Fibroblast of mammary gland (primary cell): ENCODE data around the gene RPTOR.

Source experiments
- DNase-seq: peaks from one replicate; pipeline ENCODE4 v3.0.0-alpha.2; 2010; ENCODE audit warnings: low read depth
- H3K4me3 ChIP-seq: 2 replicates; pipeline ENCODE4 v1.5.1; 2011; ENCODE audit warnings: low read depth, mild to moderate bottlenecking, low read length, moderate library complexity; ENCODE audit not compliant: control insufficient read depth
- CTCF ChIP-seq: conservative IDR thresholded peaks from 2 replicates; pipeline ENCODE4 v1.5.1; 2011; ENCODE audit warnings: low read depth, low read length, inconsistent platforms; ENCODE audit not compliant: control insufficient read depth, insufficient read depth

Gene RPTOR

GRCh38 chr17:80852476-80853015, 307.9 kb downstream of the RPTOR start:
- DNase-seq, result no peak
- TF ChIP-seq CTCF, result no peak
- no peak overlapping the region for H3K4me3 ChIP-seq

- no peak for DNase-seq
- no peak overlapping the region for H3K4me3 ChIP-seq
- no peak for TF ChIP-seq CTCF
These were observed 308.4 kb downstream of the RPTOR start for GRCh38 chr17:80853076-80853475.

GRCh38 chr17:80854220-80854619, 309.6 kb downstream of the RPTOR start:
- no peak for DNase-seq
- no peak overlapping the region for H3K4me3 ChIP-seq
- no peak for TF ChIP-seq CTCF

- no peak for DNase-seq
- H3K4me3 ChIP-seq, result no peak overlapping the region
- no peak for TF ChIP-seq CTCF
These were observed 310.7 kb downstream of the RPTOR start for GRCh38 chr17:80855196-80855947.

- H3K4me3 ChIP-seq, result no peak overlapping the region
- no peak for TF ChIP-seq CTCF
- peak; percentile 99 for DNase-seq
These were observed 311.6 kb downstream of the RPTOR start for GRCh38 chr17:80855948-80856862.

GRCh38 chr17:80856863-80857755, 312.5 kb downstream of the RPTOR start:
- DNase-seq, result no peak
- H3K4me3 ChIP-seq, result no peak overlapping the region
- no peak for TF ChIP-seq CTCF
